ENCODE measurements around the gene MYBBP1A.

- TF ChIP-seq CTCF (IDR thresholded peaks at IDR 0.05 in 4 of 5, conservative IDR thresholded peaks at IDR 0.05 in 1 of 5) (peak; percentile 79 to 88 (median 86)), POLR2A (IDR thresholded peaks at IDR 0.05) (no peak)
These were observed 11.6 kb upstream of the MYBBP1A start for GRCh38 chr17:4566785-4567184.
